H9 (cell line): Measurements from ENCODE around the gene C6orf15. TPM values are rescaled to one million over a fixed set of nuclear protein-coding genes. Genes with fewer than 3 reads are reported as not detected.

ENCODE experiments used
- DNase-seq: peaks from one replicate; pipeline ENCODE4 v3.0.0-alpha.2; 2017
- H2AFZ ChIP-seq: one replicate; pipeline ENCODE4 v1.6.1; 2013; ENCODE audit warnings: mild to moderate bottlenecking, low read length, control low read depth, moderate library complexity
- H2AK5ac ChIP-seq: 2 replicates; pipeline ENCODE4 v1.6.1; 2013; ENCODE audit warnings: low read length, control low read depth, mixed read lengths; ENCODE audit not compliant: insufficient read length
- H2BK120ac ChIP-seq: one replicate; pipeline ENCODE4 v1.6.1; 2013; ENCODE audit warnings: low read depth, mild to moderate bottlenecking, low read length, control low read depth, inconsistent platforms; ENCODE audit not compliant: poor library complexity, severe bottlenecking
- H2BK12ac ChIP-seq: 2 replicates; pipeline ENCODE4 v1.6.1; 2013; ENCODE audit warnings: low read length, control low read depth, mixed read lengths, low read depth; ENCODE audit not compliant: insufficient read length
- H2BK15ac ChIP-seq: 2 replicates; pipeline ENCODE4 v1.6.1; 2013; ENCODE audit warnings: low read depth, low read length, control low read depth
- H2BK20ac ChIP-seq: one replicate; pipeline ENCODE4 v1.6.1; 2013; ENCODE audit warnings: low read depth, mild to moderate bottlenecking, low read length, control low read depth, inconsistent platforms; ENCODE audit not compliant: poor library complexity, severe bottlenecking
- H2BK5ac ChIP-seq: 2 replicates; pipeline ENCODE4 v1.6.1; 2013; ENCODE audit warnings: low read length, control low read depth, mixed read lengths; ENCODE audit not compliant: insufficient read length
- H3K14ac ChIP-seq: 2 replicates; pipeline ENCODE4 v1.6.1; 2013; ENCODE audit warnings: low read length, control low read depth; ENCODE audit not compliant: insufficient read depth
- H3K18ac ChIP-seq: 2 replicates; pipeline ENCODE4 v1.6.1; 2013; ENCODE audit warnings: low read depth, mild to moderate bottlenecking, mixed read lengths, low read length, control low read depth; ENCODE audit not compliant: insufficient read length
- H3K23ac ChIP-seq: 2 replicates; pipeline ENCODE4 v1.6.1; 2013; ENCODE audit warnings: low read length, control low read depth, mixed read lengths, low read depth; ENCODE audit not compliant: insufficient read length
- H3K23me2 ChIP-seq: 2 replicates; pipeline ENCODE4 v1.6.1; 2013; ENCODE audit warnings: low read depth, mild to moderate bottlenecking, mixed read lengths, low read length, control low read depth; ENCODE audit not compliant: insufficient read length, poor library complexity, severe bottlenecking
- H3K27ac ChIP-seq: 2 replicates; pipeline ENCODE4 v1.5.1; 2013; ENCODE audit warnings: low read length, control low read depth, mixed read lengths, low read depth; ENCODE audit not compliant: insufficient read length
- H3K27me3 ChIP-seq: 2 replicates; pipeline ENCODE4 v1.6.1; 2013; ENCODE audit warnings: low read length, control low read depth, inconsistent platforms; ENCODE audit not compliant: insufficient read depth
- H3K4ac ChIP-seq: 2 replicates; pipeline ENCODE4 v1.6.1; 2013; ENCODE audit warnings: low read depth, mild to moderate bottlenecking, control low read depth, inconsistent platforms, low read length, moderate library complexity
- H3K4me1 ChIP-seq: 2 replicates; pipeline ENCODE4 v1.6.1; 2013; ENCODE audit warnings: low read length, control low read depth, inconsistent platforms; ENCODE audit not compliant: insufficient read depth
- H3K4me2 ChIP-seq: 2 replicates; pipeline ENCODE4 v1.6.1; 2013; ENCODE audit warnings: low read length, control low read depth, mixed read lengths; ENCODE audit not compliant: insufficient read length, insufficient read depth
- H3K56ac ChIP-seq: 2 replicates; pipeline ENCODE4 v1.6.1; 2013; ENCODE audit warnings: low read depth, mild to moderate bottlenecking, mixed read lengths, low read length, control low read depth; ENCODE audit not compliant: insufficient read length
- H3K79me1 ChIP-seq: 2 replicates; pipeline ENCODE4 v1.6.1; 2013; ENCODE audit warnings: low read depth, mild to moderate bottlenecking, moderate library complexity, low read length, control low read depth, inconsistent platforms; ENCODE audit not compliant: insufficient read depth, poor library complexity, severe bottlenecking
- H3K79me2 ChIP-seq: 2 replicates; pipeline ENCODE4 v1.6.1; 2013; ENCODE audit warnings: low read length, control low read depth, inconsistent platforms; ENCODE audit not compliant: insufficient read depth
- H3K9ac ChIP-seq: 2 replicates; pipeline ENCODE4 v1.6.1; 2013; ENCODE audit warnings: low read length, control low read depth, mixed read lengths; ENCODE audit not compliant: insufficient read length; ENCODE audit errors: extremely low read depth
- H3K9me3 ChIP-seq: one replicate; pipeline ENCODE4 v1.6.1; 2013; ENCODE audit warnings: low read depth, low read length, inconsistent platforms; ENCODE audit not compliant: control insufficient read depth
- H3T11ph ChIP-seq: one replicate; pipeline ENCODE4 v1.6.1; 2013; ENCODE audit warnings: mild to moderate bottlenecking, low read length, control low read depth, inconsistent platforms
- H4K20me1 ChIP-seq: one replicate; pipeline ENCODE4 v1.6.1; 2013; ENCODE audit not compliant: control insufficient read depth, insufficient read length, insufficient read depth
- H4K5ac ChIP-seq: 2 replicates; pipeline ENCODE4 v1.6.1; 2013; ENCODE audit warnings: low read depth, mild to moderate bottlenecking, mixed read lengths, low read length, control low read depth; ENCODE audit not compliant: insufficient read length
- H4K8ac ChIP-seq: replicated peaks from 2 replicates; pipeline ENCODE4 v1.6.1; 2013; ENCODE audit warnings: low read length, control low read depth, mixed read lengths, low read depth; ENCODE audit not compliant: insufficient read length
- H4K91ac ChIP-seq: 2 replicates; pipeline ENCODE4 v1.6.1; 2013; ENCODE audit warnings: low read depth, mild to moderate bottlenecking, moderate library complexity, mixed read lengths, low read length, control low read depth; ENCODE audit not compliant: insufficient read length
- H3K27ac Mint-ChIP-seq, 3 experiments: 2 replicates in 2 of 3; 3 replicates in 1 of 3; pipeline ENCODE4 v1.8.0; 2020 to 2021; ENCODE audit warnings: mixed read lengths in 3 of 3, mild to moderate bottlenecking in 1 of 3, moderate library complexity in 1 of 3
- H3K27me3 Mint-ChIP-seq: 2 replicates; pipeline ENCODE4 v1.8.0; 2021; ENCODE audit warnings: low read depth, mild to moderate bottlenecking, moderate library complexity, mixed read lengths
- H3K36me3 Mint-ChIP-seq, 3 experiments: 2 replicates in 2 of 3; 3 replicates in 1 of 3; pipeline ENCODE4 v1.8.0; 2020 to 2021; ENCODE audit warnings: low read depth in 3 of 3, mixed read lengths in 3 of 3; ENCODE audit not compliant: insufficient read depth in 1 of 3
- H3K4me1 Mint-ChIP-seq, 2 experiments: 2 replicates each; pipeline ENCODE4 v1.8.0; 2020; ENCODE audit warnings: mixed read lengths in 2 of 2
- H3K4me3 Mint-ChIP-seq, 2 experiments: 2 replicates in 1 of 2; 3 replicates in 1 of 2; pipeline ENCODE4 v1.8.0; 2020 to 2021; ENCODE audit warnings: mild to moderate bottlenecking in 2 of 2, mixed read lengths in 2 of 2, moderate library complexity in 1 of 2
- H3K9me3 Mint-ChIP-seq, 2 experiments: 2 replicates in 1 of 2; 3 replicates in 1 of 2; pipeline ENCODE4 v1.8.0; 2020; ENCODE audit warnings: mild to moderate bottlenecking in 2 of 2, mixed read lengths in 2 of 2, moderate library complexity in 1 of 2
- WGBS: extraction: QIAGEN DNeasy Blood & Tissue Kit; methylation state at CpG from one replicate; pipeline ENCODE4 v1.1.7; 2013; ENCODE audit warnings: missing lambda C conversion rate, low lambda C conversion rate, mixed read lengths; ENCODE audit not compliant: insufficient read length; ENCODE audit errors: extremely low coverage; 5-methylcytosine and 5-hydroxymethylcytosine counted together
- total RNA-seq: library from RNA; stranded (reverse); gene quantifications from 2 replicates; pipeline ENCODE4 v1.2.1, GENCODE V29; 2021
- TF ChIP-seq, protein P1 (sequence below): fragments of 200-600 bp; sonication (generic); conservative IDR thresholded peaks from 3 replicates; pipeline ENCODE4 v1.8.0; 2021; ENCODE audit warnings: antibody characterized with exemption, mild to moderate bottlenecking

The C6orf15 gene
- total RNA-seq, 1 experiment from 2014 or later: not detected

- no peak overlapping the region for H3K4ac ChIP-seq
- no peak overlapping the region for H4K91ac ChIP-seq
- H3K23me2 ChIP-seq: no peaks in the 10 kb centered on the region
- no peak overlapping the region for H3K18ac ChIP-seq
- no peaks in the 10 kb centered on the region; a peak in 1 of 5 replicates for H3K9me3 Mint-ChIP-seq
- H2BK12ac ChIP-seq: no peak overlapping the region
- no peaks in the 10 kb centered on the region for H3K4me1 ChIP-seq
- H2BK5ac ChIP-seq: no peak overlapping the region
- no peak for DNase-seq
- TF ChIP-seq, protein P1, sequence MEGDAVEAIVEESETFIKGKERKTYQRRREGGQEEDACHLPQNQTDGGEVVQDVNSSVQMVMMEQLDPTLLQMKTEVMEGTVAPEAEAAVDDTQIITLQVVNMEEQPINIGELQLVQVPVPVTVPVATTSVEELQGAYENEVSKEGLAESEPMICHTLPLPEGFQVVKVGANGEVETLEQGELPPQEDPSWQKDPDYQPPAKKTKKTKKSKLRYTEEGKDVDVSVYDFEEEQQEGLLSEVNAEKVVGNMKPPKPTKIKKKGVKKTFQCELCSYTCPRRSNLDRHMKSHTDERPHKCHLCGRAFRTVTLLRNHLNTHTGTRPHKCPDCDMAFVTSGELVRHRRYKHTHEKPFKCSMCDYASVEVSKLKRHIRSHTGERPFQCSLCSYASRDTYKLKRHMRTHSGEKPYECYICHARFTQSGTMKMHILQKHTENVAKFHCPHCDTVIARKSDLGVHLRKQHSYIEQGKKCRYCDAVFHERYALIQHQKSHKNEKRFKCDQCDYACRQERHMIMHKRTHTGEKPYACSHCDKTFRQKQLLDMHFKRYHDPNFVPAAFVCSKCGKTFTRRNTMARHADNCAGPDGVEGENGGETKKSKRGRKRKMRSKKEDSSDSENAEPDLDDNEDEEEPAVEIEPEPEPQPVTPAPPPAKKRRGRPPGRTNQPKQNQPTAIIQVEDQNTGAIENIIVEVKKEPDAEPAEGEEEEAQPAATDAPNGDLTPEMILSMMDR: no peak
- no peak overlapping the region for H2AFZ ChIP-seq
- H4K8ac ChIP-seq: no peak overlapping the region
- H3K27ac Mint-ChIP-seq: no peak overlapping the region
- no peak overlapping the region for H3K23ac ChIP-seq
- H3K27me3 ChIP-seq: no peaks in the 10 kb centered on the region
- H3K4me2 ChIP-seq: no peak overlapping the region
- no peak overlapping the region for H3K4me3 Mint-ChIP-seq
- H3K56ac ChIP-seq: no peak overlapping the region
- no peaks in the 10 kb centered on the region for H3K79me2 ChIP-seq
- no peak overlapping the region for H3K14ac ChIP-seq
- H3K36me3 Mint-ChIP-seq: no peaks in the 10 kb centered on the region
- no peaks in the 10 kb centered on the region for H3K9me3 ChIP-seq
- H3K9ac ChIP-seq: no peak overlapping the region
- no peak overlapping the region for H2BK15ac ChIP-seq
- WGBS: no CpG with 5 or more reads among the region's 12 CpGs
- H2BK20ac ChIP-seq: no peak overlapping the region
- no peak overlapping the region for H3K27ac ChIP-seq
- no peak overlapping the region for H4K5ac ChIP-seq
- no peak overlapping the region for H2BK120ac ChIP-seq
- H3K27me3 Mint-ChIP-seq: peaks cover 13% of the 10 kb centered on the region
- no peaks in the 10 kb centered on the region for H3K79me1 ChIP-seq
- no peak overlapping the region for H2AK5ac ChIP-seq
- no peaks in the 10 kb centered on the region for H4K20me1 ChIP-seq
- no peak overlapping the region for H3T11ph ChIP-seq
- H3K4me1 Mint-ChIP-seq: peaks cover 36 to 42% of the 10 kb centered on the region in 2 experiments
These were observed 13.4 kb upstream of the C6orf15 start for GRCh38 chr6:31125586-31126363.
